Measurements from ENCODE around the gene KRT33A.

KRT33A gene

GRCh38 chr17:41298458-41299135, 52.0 kb downstream of the KRT33A start:
- H4K20me1 ChIP-seq (ENCODE audit: insufficient read depth, low read length) = no peaks in the 10 kb centered on the region
- H3K9me2 ChIP-seq (ENCODE audit: low read depth, low read length) = no peaks in the 10 kb centered on the region
- H3K36me3 ChIP-seq (ENCODE audit: insufficient read depth, low read length) = no peaks in the 10 kb centered on the region
- H3K4me1 ChIP-seq (ENCODE audit: insufficient read depth, low read length, severe bottlenecking) = no peaks in the 10 kb centered on the region
- H3K4me2 ChIP-seq (ENCODE audit: low read length) = no peak overlapping the region
- H3K4me3 ChIP-seq (ENCODE audit: low read depth, low read length, poor library complexity, severe bottlenecking) = no peak overlapping the region
- no peak overlapping the region for H3K27ac ChIP-seq (ENCODE audit: low read depth, low read length, poor library complexity, severe bottlenecking)
- no peaks in the 10 kb centered on the region for H3K27me3 ChIP-seq (ENCODE audit: insufficient read depth, low read length)
- H3F3A ChIP-seq (ENCODE audit: insufficient read depth, low read length) = no peaks in the 10 kb centered on the region
- H2AFZ ChIP-seq (ENCODE audit: low read length) = no peak overlapping the region
- no peaks in the 10 kb centered on the region for H3K9me3 ChIP-seq (ENCODE audit: low read length)
- TF ChIP-seq CTCF (IDR thresholded peaks at IDR 0.05; ENCODE audit: low read length) (no peak), EZH2 (IDR thresholded peaks at IDR 0.05; ENCODE audit: borderline replicate concordance, low read length) (no peak)
- H3K79me2 ChIP-seq (ENCODE audit: insufficient read depth, low read length) = no peaks in the 10 kb centered on the region
- H3K9ac ChIP-seq (ENCODE audit: low read length) = no peak overlapping the region

- Histone ChIP-seq H3K27ac (ENCODE audit: low read depth, low read length, poor library complexity, severe bottlenecking) (no peak overlapping the region), H3K9ac (ENCODE audit: low read length) (no peak overlapping the region), H3K4me1 (ENCODE audit: insufficient read depth, low read length, severe bottlenecking) (no peaks in the 10 kb centered on the region), H4K20me1 (ENCODE audit: insufficient read depth, low read length) (no peaks in the 10 kb centered on the region), H3K4me3 (ENCODE audit: low read depth, low read length, poor library complexity, severe bottlenecking) (no peak overlapping the region), H3K27me3 (ENCODE audit: insufficient read depth, low read length) (no peaks in the 10 kb centered on the region), H3K9me3 (ENCODE audit: low read length) (no peaks in the 10 kb centered on the region), H2AFZ (ENCODE audit: low read length) (no peak overlapping the region), H3F3A (ENCODE audit: insufficient read depth, low read length) (no peaks in the 10 kb centered on the region), H3K9me2 (ENCODE audit: low read depth, low read length) (no peaks in the 10 kb centered on the region), H3K4me2 (ENCODE audit: low read length) (no peak overlapping the region), H3K79me2 (ENCODE audit: insufficient read depth, low read length) (no peaks in the 10 kb centered on the region), H3K36me3 (ENCODE audit: insufficient read depth, low read length) (no peaks in the 10 kb centered on the region)
- TF ChIP-seq EZH2 (IDR thresholded peaks at IDR 0.05; ENCODE audit: borderline replicate concordance, low read length) = no peak
- no peak for TF ChIP-seq CTCF (IDR thresholded peaks at IDR 0.05; ENCODE audit: low read length)
Measured at GRCh38 chr17:41296846-41297245, 53.8 kb downstream of the KRT33A start.

All from OCI-LY1 (cell line).